Measurements from ENCODE around the gene MYO16. TPM values are rescaled to one million over a fixed set of nuclear protein-coding genes. Genes with fewer than 3 reads are reported as not detected.

The MYO16 gene
- polyA plus RNA-seq = 2.0 and 2.5 TPM in 2 replicates
- polyA minus RNA-seq = 27.5 and 30.0 TPM in 2 replicates

- H3K4me3 ChIP-seq (ENCODE audit: low read length) = peak within 1 kb of the TSS; percentile 57
- no peaks in the 10 kb centered on the region for H3K36me3 ChIP-seq (ENCODE audit: insufficient read depth, low read length)
- no peak within 1 kb of the TSS for H2AFZ ChIP-seq (ENCODE audit: low read depth, low read length)
- TF ChIP-seq RAD21 (conservative IDR thresholded peaks at IDR 0.05) (peak; percentile 39), MXI1 (conservative IDR thresholded peaks at IDR 0.05; ENCODE audit: poor library complexity, severe bottlenecking) (peak; percentile 70), SMC3 (conservative IDR thresholded peaks at IDR 0.05; ENCODE audit: poor library complexity) (peak; percentile 33), REST (IDR thresholded peaks at IDR 0.05; ENCODE audit: borderline replicate concordance) (no peak), EZH2 (IDR thresholded peaks at IDR 0.05; ENCODE audit: borderline replicate concordance, insufficient read depth, low read length, poor library complexity, severe bottlenecking) (no peak), CTCF (IDR thresholded peaks at IDR 0.05; ENCODE audit: poor library complexity, severe bottlenecking) (no peak), POLR2AphosphoS5 (IDR thresholded peaks at IDR 0.05) (peak; percentile 64), EP300 (conservative IDR thresholded peaks at IDR 0.05; ENCODE audit: poor library complexity, severe bottlenecking) (peak; percentile 70), TAF1 (IDR thresholded peaks at IDR 0.05; ENCODE audit: low read depth) (no peak)
- peak within 1 kb of the TSS; percentile 13 for H3K27ac ChIP-seq (ENCODE audit: low read length)
- peak within 1 kb of the TSS; percentile 29 for H3K4me2 ChIP-seq (ENCODE audit: low read length)
- no peaks in the 10 kb centered on the region for H3K9me2 ChIP-seq (ENCODE audit: insufficient read depth, low read length)
- no peaks in the 10 kb centered on the region for H3K9me3 ChIP-seq (ENCODE audit: low read length)
- H3F3A ChIP-seq (ENCODE audit: insufficient read depth, low read length, poor library complexity, severe bottlenecking) = no peaks in the 10 kb centered on the region
- H3K27me3 ChIP-seq (ENCODE audit: insufficient read depth, low read depth, low read length) = no peaks in the 10 kb centered on the region
- no peaks in the 10 kb centered on the region for H4K20me1 ChIP-seq (ENCODE audit: insufficient read depth)
- H3K9ac ChIP-seq (ENCODE audit: low read length) = no peak within 1 kb of the TSS
- no peaks in the 10 kb centered on the region for H3K79me2 ChIP-seq (replicated peaks; ENCODE audit: insufficient read depth, low read length)
Observed at GRCh38 chr13:108629181-108629752, at the start of gene MYO16. Gene MYO16, plus strand, starts transcription at chr13:108629611. Its CDS starts 234 bp downstream, at chr13:108629845.

GRCh38 chr13:108586826-108587225 is 42.6 kb upstream of the MYO16 start:
- no peak overlapping the region for H2AFZ ChIP-seq (ENCODE audit: low read depth, low read length)
- no peaks in the 10 kb centered on the region for H3F3A ChIP-seq (ENCODE audit: insufficient read depth, low read length, poor library complexity, severe bottlenecking)
- peaks cover 4% of the 10 kb centered on the region for H3K9me3 ChIP-seq (ENCODE audit: low read length)
- no peaks in the 10 kb centered on the region for H3K27me3 ChIP-seq (ENCODE audit: insufficient read depth, low read depth, low read length)
- H3K9ac ChIP-seq (ENCODE audit: low read length) = no peak overlapping the region
- H3K4me3 ChIP-seq (ENCODE audit: low read length) = no peak overlapping the region
- no peaks in the 10 kb centered on the region for H3K9me2 ChIP-seq (ENCODE audit: insufficient read depth, low read length)
- H4K20me1 ChIP-seq (ENCODE audit: insufficient read depth) = no peaks in the 10 kb centered on the region
- no peak overlapping the region for H3K4me2 ChIP-seq (ENCODE audit: low read length)
- TF ChIP-seq RAD21 (conservative IDR thresholded peaks at IDR 0.05) = no peak
- no peak for TF ChIP-seq TAF1 (IDR thresholded peaks at IDR 0.05; ENCODE audit: low read depth)
- TF ChIP-seq POLR2AphosphoS5 (IDR thresholded peaks at IDR 0.05) = no peak
- no peak for TF ChIP-seq EP300 (conservative IDR thresholded peaks at IDR 0.05; ENCODE audit: poor library complexity, severe bottlenecking)
- TF ChIP-seq MXI1 (conservative IDR thresholded peaks at IDR 0.05; ENCODE audit: poor library complexity, severe bottlenecking) = no peak
- no peak for TF ChIP-seq EZH2 (IDR thresholded peaks at IDR 0.05; ENCODE audit: borderline replicate concordance, insufficient read depth, low read length, poor library complexity, severe bottlenecking)
- TF ChIP-seq SMC3 (conservative IDR thresholded peaks at IDR 0.05; ENCODE audit: poor library complexity) = no peak
- no peak for TF ChIP-seq REST (IDR thresholded peaks at IDR 0.05; ENCODE audit: borderline replicate concordance)
- TF ChIP-seq CTCF (IDR thresholded peaks at IDR 0.05; ENCODE audit: poor library complexity, severe bottlenecking) = no peak
- no peaks in the 10 kb centered on the region for H3K79me2 ChIP-seq (replicated peaks; ENCODE audit: insufficient read depth, low read length)
- no peak overlapping the region for H3K27ac ChIP-seq (ENCODE audit: low read length)
- no peaks in the 10 kb centered on the region for H3K36me3 ChIP-seq (ENCODE audit: insufficient read depth, low read length)

Data from neural cell (in vitro differentiated cells).